ENCODE results near the gene PRKAR1B. TPM values are rescaled to one million over a fixed set of nuclear protein-coding genes. Genes with fewer than 3 reads are reported as not detected.

PRKAR1B gene
- total RNA-seq, 2 donors from 2014 or later, result 15.6 to 18.4 TPM

GRCh38 chr7:584122-584465 is 143.0 kb downstream of the PRKAR1B start:
- ATAC-seq (ENCODE audit: insufficient number of reproducible peaks, low FRiP score, low read depth), result no peak
- Histone ChIP-seq H3K9me3 (no peaks in the 10 kb centered on the region), H3K27ac (no peak overlapping the region), H3K4me1 (ENCODE audit: control insufficient read depth in 1 of 2, low read depth in 2 of 2) (peaks cover 9 to 12% of the 10 kb centered on the region in 2 donors), H3K4me3 (no peak overlapping the region), H3K36me3 (no peaks in the 10 kb centered on the region), H3K27me3 (replicated peaks; ENCODE audit: insufficient read depth) (no peaks in the 10 kb centered on the region)
- no peak for DNase-seq (ENCODE audit: low spot score)
- no peak for TF ChIP-seq CTCF (IDR thresholded peaks at IDR 0.05)

GRCh38 chr7:583410-584121 is 143.5 kb downstream of the PRKAR1B start:
- Histone ChIP-seq H3K36me3 (no peaks in the 10 kb centered on the region), H3K9me3 (no peaks in the 10 kb centered on the region), H3K27ac (no peak overlapping the region), H3K4me3 (no peak overlapping the region), H3K27me3 (replicated peaks; ENCODE audit: insufficient read depth) (no peaks in the 10 kb centered on the region), H3K4me1 (ENCODE audit: control insufficient read depth in 1 of 2, low read depth in 2 of 2) (peaks cover 9 to 12% of the 10 kb centered on the region in 2 donors)
- DNase-seq (ENCODE audit: low spot score) (no peak), ATAC-seq (ENCODE audit: insufficient number of reproducible peaks, low FRiP score, low read depth) (no peak)
- no peak for TF ChIP-seq CTCF (IDR thresholded peaks at IDR 0.05)

- Histone ChIP-seq H3K27ac (no peak overlapping the region), H3K27me3 (replicated peaks; ENCODE audit: insufficient read depth) (no peaks in the 10 kb centered on the region), H3K4me3 (no peak overlapping the region), H3K36me3 (no peaks in the 10 kb centered on the region), H3K4me1 (ENCODE audit: control insufficient read depth in 1 of 2, low read depth in 2 of 2) (peaks cover 7 to 10% of the 10 kb centered on the region in 2 donors), H3K9me3 (no peaks in the 10 kb centered on the region)
- DNase-seq (ENCODE audit: low spot score) (no peak), ATAC-seq (ENCODE audit: insufficient number of reproducible peaks, low FRiP score, low read depth) (no peak)
- no peak for TF ChIP-seq CTCF (IDR thresholded peaks at IDR 0.05)
Measured at GRCh38 chr7:582931-583330, 144.2 kb downstream of the PRKAR1B start.

- ATAC-seq (ENCODE audit: insufficient number of reproducible peaks, low FRiP score, low read depth) (no peak), DNase-seq (ENCODE audit: low spot score) (no peak)
- Histone ChIP-seq H3K4me1 (ENCODE audit: control insufficient read depth in 1 of 2, low read depth in 2 of 2) (peaks cover 4% of the 10 kb centered on the region in 2 donors), H3K27me3 (replicated peaks; ENCODE audit: insufficient read depth) (no peaks in the 10 kb centered on the region), H3K4me3 (no peak overlapping the region), H3K36me3 (no peaks in the 10 kb centered on the region), H3K27ac (no peak overlapping the region), H3K9me3 (no peaks in the 10 kb centered on the region)
- TF ChIP-seq CTCF (IDR thresholded peaks at IDR 0.05), result no peak
Measured at GRCh38 chr7:582081-582835, 144.8 kb downstream of the PRKAR1B start.

- Histone ChIP-seq H3K9me3 (no peaks in the 10 kb centered on the region), H3K4me1 (ENCODE audit: control insufficient read depth in 1 of 2, low read depth in 2 of 2) (peaks cover 4 to 20% of the 10 kb centered on the region in 2 donors), H3K27me3 (replicated peaks; ENCODE audit: insufficient read depth) (no peaks in the 10 kb centered on the region), H3K4me3 (no peak overlapping the region), H3K27ac (no peak overlapping the region), H3K36me3 (no peaks in the 10 kb centered on the region)
- no peak for ATAC-seq (ENCODE audit: insufficient number of reproducible peaks, low FRiP score, low read depth)
- no peak for DNase-seq (ENCODE audit: low spot score)
- no peak for TF ChIP-seq CTCF (IDR thresholded peaks at IDR 0.05)
Measured at GRCh38 chr7:578386-578785, 148.7 kb downstream of the PRKAR1B start.

Data from thoracic aorta (tissue), 2 donors.